ENCODE measurements around the gene KRTAP10-10.

GRCh38 chr21:44613386-44614155 lies 23.6 kb upstream of the KRTAP10-10 start:
- TF ChIP-seq CTCF (IDR thresholded peaks at IDR 0.05): no peak
- no peak for TF ChIP-seq POLR2A (IDR thresholded peaks at IDR 0.05)
